ENCODE results near the gene RSBN1L. TPM values are rescaled to one million over a fixed set of nuclear protein-coding genes. Genes with fewer than 3 reads are reported as not detected.
"Not testable (repeated sequence)": the region's sequence is repeated elsewhere in the genome, so short reads cannot be mapped to it uniquely, and the experiment has no call there.

The RSBN1L gene
- total RNA-seq (19.3 TPM), polyA plus RNA-seq (ENCODE audit: insufficient read depth in 1 of 8, insufficient read length in 8 of 8, low replicate concordance in 1 of 8) (10 to 100 TPM; 14.5 to 19.3 (median 15.7) TPM)
- long read RNA-seq, donor 1 = 0 reads
- long read RNA-seq, donor 2 = 0 reads
- long read RNA-seq, donor 3, full-length matches to known transcripts = 3 of 3 reads
- long read RNA-seq, donor 3, partial matches to known transcripts = 0 of 3 reads
- long read RNA-seq, donor 3, other reads (novel, unspliced or antisense) = 0 of 3 reads
- long read RNA-seq, donor 4 = 0 reads
- long read RNA-seq, donor 5, full-length matches to known transcripts = 1 of 1 reads
- long read RNA-seq, donor 5, partial matches to known transcripts = 0 of 1 reads
- long read RNA-seq, donor 5, other reads (novel, unspliced or antisense) = 0 of 1 reads
- long read RNA-seq, donor 6, full-length matches to known transcripts = 4 of 4 reads
- long read RNA-seq, donor 6, partial matches to known transcripts = 0 of 4 reads
- long read RNA-seq, donor 6, other reads (novel, unspliced or antisense) = 0 of 4 reads
- long read RNA-seq, donor 7, full-length matches to known transcripts = 1 of 1 reads
- long read RNA-seq, donor 7, partial matches to known transcripts = 0 of 1 reads
- long read RNA-seq, donor 7, other reads (novel, unspliced or antisense) = 0 of 1 reads
- long read RNA-seq, donor 8 = 0 reads
- long read RNA-seq, donor 9, full-length matches to known transcripts = 2 of 32 reads
- long read RNA-seq, donor 9, partial matches to known transcripts = 5 of 32 reads
- long read RNA-seq, donor 9, other reads (novel, unspliced or antisense) = 25 of 32 reads
- long read RNA-seq, donor 10, full-length matches to known transcripts = 3 of 14 reads
- long read RNA-seq, donor 10, partial matches to known transcripts = 11 of 14 reads
- long read RNA-seq, donor 10, other reads (novel, unspliced or antisense) = 0 of 14 reads
- long read RNA-seq, donor 11, full-length matches to known transcripts = 1 of 7 reads
- long read RNA-seq, donor 11, partial matches to known transcripts = 6 of 7 reads
- long read RNA-seq, donor 11, other reads (novel, unspliced or antisense) = 0 of 7 reads

DNA sequence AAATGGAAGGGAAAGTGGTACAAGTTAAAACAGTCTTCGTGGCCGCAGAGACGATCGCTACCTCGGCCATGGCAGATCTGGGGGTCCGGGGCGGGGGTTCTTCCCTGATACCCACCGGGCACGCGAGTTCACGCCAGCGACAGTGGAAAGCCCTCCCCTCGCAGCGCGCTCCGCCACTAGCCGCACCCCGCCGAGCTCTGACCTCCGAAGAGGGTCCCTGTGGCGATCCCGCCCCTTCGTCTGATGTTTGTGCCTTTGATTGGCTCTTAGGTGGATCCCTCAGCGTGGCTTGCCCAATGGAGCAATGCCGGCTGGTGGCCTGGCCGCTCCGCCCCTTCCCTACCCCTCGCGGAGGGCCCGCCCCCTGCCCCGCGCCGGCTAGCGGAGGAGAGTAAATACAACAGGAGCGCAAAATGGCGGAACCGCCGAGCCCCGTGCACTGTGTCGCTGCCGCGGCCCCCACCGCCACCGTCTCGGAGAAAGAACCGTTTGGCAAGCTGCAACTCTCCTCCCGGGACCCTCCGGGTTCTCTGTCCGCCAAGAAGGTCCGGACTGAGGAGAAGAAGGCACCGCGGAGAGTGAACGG lies at the start of gene RSBN1L:
RSBN1L (plus strand) TSS at position 403 of the 586 bp plus-strand sequence; CDS start at position 414, 11 bp downstream.
- under 1% methylated on average over 53 of the region's 53 CpGs for WGBS (ENCODE audit: insufficient coverage)

DNA sequence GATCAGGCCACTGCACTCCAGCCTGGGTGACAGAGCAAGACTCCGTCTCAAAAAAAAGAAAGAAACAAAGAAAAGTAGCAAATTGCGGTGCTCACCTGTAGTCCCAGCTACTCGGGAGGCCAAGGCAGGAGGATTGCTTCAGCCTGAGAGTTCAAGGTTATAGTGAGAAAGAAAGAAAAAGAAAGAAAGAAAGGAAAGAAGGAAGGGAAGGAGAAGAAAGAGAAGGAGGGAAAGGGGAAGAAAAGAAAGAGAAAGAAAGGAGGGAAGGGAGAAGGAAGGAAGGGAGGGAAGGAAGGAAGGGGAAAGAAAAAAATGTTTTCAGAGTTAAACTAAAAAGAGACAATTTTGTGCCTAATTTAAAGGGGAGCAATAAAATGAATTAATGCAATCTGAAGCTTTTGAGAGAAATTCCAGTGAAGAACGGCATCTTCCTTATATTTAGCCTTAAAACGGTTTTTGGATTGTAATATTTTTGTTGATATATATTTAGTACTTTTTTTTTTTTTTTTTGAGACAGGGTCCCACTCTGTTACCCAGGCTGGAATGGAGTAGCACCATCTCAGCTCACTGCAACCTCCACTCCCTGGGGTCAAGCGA lies 47.4 kb upstream of the RSBN1L start:
- 97% methylated on average over 3 of the region's 6 CpGs for WGBS (ENCODE audit: insufficient coverage)
- Histone ChIP-seq H3K4me1 (ENCODE audit: control insufficient read depth, insufficient read depth, low read length) (no peaks in the 10 kb centered on the region), H3K27me3 (ENCODE audit: control insufficient read depth, insufficient read depth, low read length) (no peaks in the 10 kb centered on the region), H3K4me3 (ENCODE audit: low read length) (no peak overlapping the region), H3K9me3 (replicated peaks; ENCODE audit: control insufficient read depth, low read depth, low read length) (no peaks in the 10 kb centered on the region), H3K36me3 (ENCODE audit: control insufficient read depth, insufficient read depth, low read length) (peaks cover 23% of the 10 kb centered on the region), H3K27ac (ENCODE audit: low read length) (no peak overlapping the region)
- DNase-seq = no peak

More for the DNA sequence above, at the start of gene RSBN1L:
- H3K4me1 ChIP-seq (ENCODE audit: control insufficient read depth, insufficient read depth, low read length) = peaks cover 6% of the 10 kb centered on the region
- peak within 1 kb of the TSS; percentile 98 for H3K27ac ChIP-seq (ENCODE audit: low read length)
- H3K4me3 ChIP-seq (ENCODE audit: low read length) = peak within 1 kb of the TSS; percentile 99
- no peaks in the 10 kb centered on the region for H3K36me3 ChIP-seq (ENCODE audit: control insufficient read depth, insufficient read depth, low read length)
- DNase-seq = peak; percentile 100
- no peaks in the 10 kb centered on the region for H3K9me3 ChIP-seq (replicated peaks; ENCODE audit: control insufficient read depth, low read depth, low read length)
- no peaks in the 10 kb centered on the region for H3K27me3 ChIP-seq (ENCODE audit: control insufficient read depth, insufficient read depth, low read length)

DNA sequence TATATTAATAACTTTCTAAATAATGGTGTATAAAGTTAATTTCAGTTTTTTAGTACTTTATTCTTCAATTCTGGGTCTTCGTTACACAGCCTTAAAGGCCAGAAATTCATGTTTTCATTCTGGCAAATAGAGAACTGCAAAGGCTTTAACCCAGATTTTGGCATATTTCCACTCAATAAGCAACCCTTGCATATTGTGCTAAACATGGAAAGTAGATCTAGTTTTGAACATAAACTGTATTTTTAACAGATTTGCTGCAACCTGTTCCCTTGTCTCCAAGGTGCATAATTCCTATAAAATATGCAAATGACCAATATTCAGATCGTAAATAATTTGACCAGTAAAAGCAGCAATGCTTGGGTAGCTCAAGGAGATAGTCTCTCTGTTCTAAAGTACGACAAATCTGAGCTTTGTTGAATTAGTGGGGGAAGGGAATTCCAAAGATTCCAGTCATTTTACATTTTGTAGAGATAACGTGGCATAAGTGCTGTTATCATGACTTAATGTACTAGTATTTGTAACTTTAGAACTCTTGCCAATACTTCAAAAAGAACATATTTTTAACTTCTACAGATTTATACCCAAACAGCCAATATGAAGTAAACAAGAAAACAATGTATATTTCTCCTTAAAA lies 46.4 kb upstream of the RSBN1L start:
- Histone ChIP-seq H3K9me3 (replicated peaks; ENCODE audit: control insufficient read depth, low read depth, low read length) (no peaks in the 10 kb centered on the region), H3K4me1 (ENCODE audit: control insufficient read depth, insufficient read depth, low read length) (no peaks in the 10 kb centered on the region), H3K27me3 (ENCODE audit: control insufficient read depth, insufficient read depth, low read length) (no peaks in the 10 kb centered on the region), H3K4me3 (ENCODE audit: low read length) (no peak overlapping the region), H3K27ac (ENCODE audit: low read length) (no peak overlapping the region), H3K36me3 (ENCODE audit: control insufficient read depth, insufficient read depth, low read length) (peaks cover 21% of the 10 kb centered on the region)
- no CpG with 5 or more reads among the region's 4 CpGs for WGBS (ENCODE audit: insufficient coverage)
- no peak for DNase-seq

DNA sequence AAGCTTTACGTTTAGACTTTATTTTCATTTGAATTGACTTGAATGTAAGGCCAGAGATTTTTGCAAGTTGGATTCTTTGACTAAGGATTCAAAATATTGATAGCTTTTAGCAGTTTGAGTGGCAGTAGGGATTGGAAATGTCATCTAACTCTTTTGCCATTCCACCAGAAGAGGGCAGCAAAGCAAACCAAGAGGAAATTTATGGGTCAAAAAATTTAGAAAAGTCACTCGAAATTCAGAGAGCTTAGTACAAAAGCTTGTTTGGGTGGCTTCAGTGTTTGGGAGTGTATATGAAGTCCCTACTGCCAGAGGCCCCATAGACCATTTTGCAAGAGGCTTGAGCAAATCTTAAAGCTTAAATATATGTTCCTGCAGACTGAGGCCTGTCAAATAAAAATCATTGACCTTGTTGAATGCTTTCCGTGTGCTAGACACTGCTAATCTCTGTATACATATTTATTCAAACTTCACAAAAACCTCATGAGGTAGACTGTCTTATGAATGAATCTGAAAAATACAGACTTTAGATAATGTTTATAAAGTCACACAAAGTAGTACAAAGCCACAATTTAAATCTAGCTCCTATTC lies 44.6 kb upstream of the RSBN1L start:
- peaks cover 20% of the 10 kb centered on the region for H3K36me3 ChIP-seq (ENCODE audit: control insufficient read depth, insufficient read depth, low read length)
- DNase-seq = peak; percentile 54
- no peak overlapping the region for H3K4me3 ChIP-seq (ENCODE audit: low read length)
- WGBS (ENCODE audit: insufficient coverage) = 0% methylated on average over 1 of the region's 3 CpGs
- H3K4me1 ChIP-seq (ENCODE audit: control insufficient read depth, insufficient read depth, low read length) = no peaks in the 10 kb centered on the region
- H3K27me3 ChIP-seq (ENCODE audit: control insufficient read depth, insufficient read depth, low read length) = no peaks in the 10 kb centered on the region
- no peaks in the 10 kb centered on the region for H3K9me3 ChIP-seq (replicated peaks; ENCODE audit: control insufficient read depth, low read depth, low read length)
- no peak overlapping the region for H3K27ac ChIP-seq (ENCODE audit: low read length)

DNA sequence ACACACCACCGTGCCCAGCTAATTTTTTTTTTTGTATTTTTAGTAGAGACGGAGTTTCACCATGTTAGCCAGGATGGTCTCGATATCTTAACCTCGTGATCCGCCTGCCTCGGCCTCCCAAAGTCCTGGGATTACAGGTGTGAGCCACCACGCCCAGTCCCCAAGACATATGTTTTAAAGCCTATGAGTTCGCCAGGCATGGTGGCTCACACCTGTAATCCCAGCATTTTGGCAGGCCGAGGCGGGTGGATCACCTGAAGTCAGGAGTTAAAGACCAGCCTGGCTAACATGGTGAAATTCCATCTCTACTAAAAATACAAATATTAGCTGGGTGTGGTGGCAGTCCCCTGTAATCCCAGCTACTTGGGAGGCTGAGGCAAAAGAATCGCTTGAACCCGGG lies 43.4 kb upstream of the RSBN1L start:
- H3K4me3 ChIP-seq (ENCODE audit: low read length); DNase-seq; H3K27me3 ChIP-seq (ENCODE audit: control insufficient read depth, insufficient read depth, low read length); H3K9me3 ChIP-seq (replicated peaks; ENCODE audit: control insufficient read depth, low read depth, low read length); H3K27ac ChIP-seq (ENCODE audit: low read length); H3K4me1 ChIP-seq (ENCODE audit: control insufficient read depth, insufficient read depth, low read length): not testable (repeated sequence)
- WGBS (ENCODE audit: insufficient coverage) = 99% methylated on average over 7 of the region's 12 CpGs
- H3K36me3 ChIP-seq (ENCODE audit: control insufficient read depth, insufficient read depth, low read length) = peaks cover 20% of the 10 kb centered on the region

DNA sequence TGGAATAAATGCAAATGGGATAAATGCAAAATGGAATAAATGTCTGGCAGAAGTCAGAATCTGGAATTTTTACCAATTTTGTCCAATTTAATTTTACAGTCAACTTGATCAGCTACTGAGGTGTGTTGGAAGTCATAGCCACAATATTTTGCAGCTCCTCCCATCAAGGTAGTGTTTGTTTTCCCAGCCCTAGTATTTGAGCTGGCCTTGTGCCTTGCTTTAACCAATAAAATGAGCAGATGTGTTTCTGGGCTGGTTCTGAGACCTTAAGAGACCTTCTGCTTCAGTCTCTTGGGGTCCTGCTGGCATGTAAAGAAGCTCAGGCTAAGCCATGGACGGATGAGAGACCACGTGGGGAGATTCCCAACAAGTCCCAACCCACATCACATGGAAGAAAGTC lies 42.7 kb upstream of the RSBN1L start:
- Histone ChIP-seq H3K36me3 (ENCODE audit: control insufficient read depth, insufficient read depth, low read length) (peaks cover 21% of the 10 kb centered on the region), H3K9me3 (replicated peaks; ENCODE audit: control insufficient read depth, low read depth, low read length) (no peaks in the 10 kb centered on the region), H3K27ac (ENCODE audit: low read length) (no peak overlapping the region), H3K4me3 (ENCODE audit: low read length) (no peak overlapping the region), H3K27me3 (ENCODE audit: control insufficient read depth, insufficient read depth, low read length) (no peaks in the 10 kb centered on the region), H3K4me1 (ENCODE audit: control insufficient read depth, insufficient read depth, low read length) (no peaks in the 10 kb centered on the region)
- peak; percentile 47 for DNase-seq
- no CpG with 5 or more reads among the region's 2 CpGs for WGBS (ENCODE audit: insufficient coverage)

DNA sequence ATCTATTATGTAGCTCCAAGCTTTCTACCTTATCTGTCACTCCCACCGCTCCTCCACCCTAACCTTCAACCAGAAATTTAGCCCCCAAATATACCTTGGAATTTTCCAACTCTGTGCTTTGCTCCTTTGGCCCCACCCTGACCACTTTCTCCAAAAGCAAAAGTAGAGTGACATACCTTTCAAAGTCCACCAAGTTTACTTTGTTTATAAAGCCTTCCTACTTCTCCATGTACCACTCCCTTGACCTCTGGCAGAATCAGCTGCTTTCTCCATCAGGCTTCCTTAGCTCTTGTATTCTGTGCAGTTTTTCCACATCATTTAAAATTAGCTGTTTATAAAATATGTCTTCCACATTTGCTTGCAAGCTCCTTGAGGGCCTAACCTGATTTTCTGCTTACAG lies 40.9 kb upstream of the RSBN1L start:
- no peaks in the 10 kb centered on the region for H3K27me3 ChIP-seq (ENCODE audit: control insufficient read depth, insufficient read depth, low read length)
- 91% methylated on average over 1 of the region's 1 CpG for WGBS (ENCODE audit: insufficient coverage)
- peaks cover 28% of the 10 kb centered on the region for H3K36me3 ChIP-seq (ENCODE audit: control insufficient read depth, insufficient read depth, low read length)
- H3K4me1 ChIP-seq (ENCODE audit: control insufficient read depth, insufficient read depth, low read length) = no peaks in the 10 kb centered on the region
- H3K9me3 ChIP-seq (replicated peaks; ENCODE audit: control insufficient read depth, low read depth, low read length) = no peaks in the 10 kb centered on the region
- H3K4me3 ChIP-seq (ENCODE audit: low read length) = no peak overlapping the region
- no peak for DNase-seq
- H3K27ac ChIP-seq (ENCODE audit: low read length) = no peak overlapping the region

DNA sequence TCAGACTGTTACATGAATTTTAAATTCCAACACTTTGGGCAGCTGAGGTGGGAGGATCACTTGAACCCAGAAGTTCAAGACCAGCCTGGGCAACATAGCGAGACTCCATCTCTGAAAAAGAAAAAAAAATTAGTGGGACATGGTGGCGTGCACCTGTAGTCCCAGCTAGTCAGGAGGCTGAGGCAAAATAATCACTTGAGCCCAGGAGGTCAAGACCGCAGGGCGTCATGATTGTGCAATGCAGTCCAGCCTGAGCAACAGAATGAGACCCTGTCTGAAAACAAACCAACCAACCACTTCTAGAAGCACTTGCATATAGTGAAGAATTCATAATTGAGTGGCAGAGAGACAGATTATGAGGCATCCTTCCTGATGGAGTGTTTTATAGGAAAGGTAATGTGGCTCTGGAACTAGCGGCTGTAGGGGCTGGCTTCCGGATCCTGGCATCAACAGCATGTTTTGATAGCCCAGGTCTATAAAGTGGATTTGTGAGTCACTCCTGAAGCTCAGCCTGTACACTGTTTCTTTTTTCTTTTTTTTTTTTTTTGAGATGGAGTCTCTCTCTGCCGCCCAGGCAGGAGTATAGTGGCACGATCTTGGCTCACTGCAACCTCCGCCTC lies 40.3 kb upstream of the RSBN1L start:
- Histone ChIP-seq H3K27me3 (ENCODE audit: control insufficient read depth, insufficient read depth, low read length) (no peaks in the 10 kb centered on the region), H3K36me3 (ENCODE audit: control insufficient read depth, insufficient read depth, low read length) (peaks cover 32% of the 10 kb centered on the region), H3K27ac (ENCODE audit: low read length) (no peak overlapping the region), H3K4me3 (ENCODE audit: low read length) (no peak overlapping the region), H3K4me1 (ENCODE audit: control insufficient read depth, insufficient read depth, low read length) (no peaks in the 10 kb centered on the region), H3K9me3 (replicated peaks; ENCODE audit: control insufficient read depth, low read depth, low read length) (no peaks in the 10 kb centered on the region)
- WGBS (ENCODE audit: insufficient coverage) = 100% methylated on average over 1 of the region's 9 CpGs
- no peak for DNase-seq
